BJ (cell line): ENCODE data around the gene NPAS2. TPM values are rescaled to one million over a fixed set of nuclear protein-coding genes. Genes with fewer than 3 reads are reported as not detected.

Experiments used
- CTCF ChIA-PET: fragments of 350-600 bp; formaldehyde crosslinking; extraction: SDS; loops from one replicate; lab custom pipeline; 2021; ENCODE audit warnings: antibody characterized with exemption, inconsistent platforms; lab: Yijun Ruan, JAX
- POLR2A ChIA-PET: fragments of 300-600 bp; sonication (Branson Sonifier 250); formaldehyde crosslinking; extraction: SDS; loops from one replicate; lab custom pipeline; 2021; ENCODE audit warnings: antibody characterized with exemption; lab: Charles Lee
- DNase-seq: peaks from one replicate; pipeline ENCODE4 v3.0.0-alpha.2; 2011; ENCODE audit warnings: low read depth
- H3K27me3 ChIP-seq: 2 replicates; pipeline ENCODE4 v1.6.0; 2011; ENCODE audit warnings: low read length; ENCODE audit not compliant: control insufficient read depth, insufficient read depth
- H3K36me3 ChIP-seq: 2 replicates; pipeline ENCODE4 v1.5.1; 2011; ENCODE audit warnings: low read length; ENCODE audit not compliant: control insufficient read depth, insufficient read depth
- H3K4me3 ChIP-seq: 2 replicates; pipeline ENCODE4 v1.5.1; 2011; ENCODE audit warnings: low read depth, mild to moderate bottlenecking, control low read depth, low read length
- polyA plus RNA-seq: library from polyadenylated mRNA; depleted of rRNA; stranded (reverse); fragments of >200 nt; gene quantifications from 2 replicates; pipeline ENCODE4 v1.2.3, GENCODE V29; 2011
- TF ChIP-seq, protein P1 (sequence below): IDR thresholded peaks from 2 replicates; pipeline ENCODE4 v1.5.1; 2011; ENCODE audit warnings: low read depth, mild to moderate bottlenecking, control low read depth, inconsistent platforms, low read length, moderate library complexity; ENCODE audit not compliant: insufficient read depth

The NPAS2 gene
- polyA plus RNA-seq, 1 experiment = 13.1 TPM

DNA sequence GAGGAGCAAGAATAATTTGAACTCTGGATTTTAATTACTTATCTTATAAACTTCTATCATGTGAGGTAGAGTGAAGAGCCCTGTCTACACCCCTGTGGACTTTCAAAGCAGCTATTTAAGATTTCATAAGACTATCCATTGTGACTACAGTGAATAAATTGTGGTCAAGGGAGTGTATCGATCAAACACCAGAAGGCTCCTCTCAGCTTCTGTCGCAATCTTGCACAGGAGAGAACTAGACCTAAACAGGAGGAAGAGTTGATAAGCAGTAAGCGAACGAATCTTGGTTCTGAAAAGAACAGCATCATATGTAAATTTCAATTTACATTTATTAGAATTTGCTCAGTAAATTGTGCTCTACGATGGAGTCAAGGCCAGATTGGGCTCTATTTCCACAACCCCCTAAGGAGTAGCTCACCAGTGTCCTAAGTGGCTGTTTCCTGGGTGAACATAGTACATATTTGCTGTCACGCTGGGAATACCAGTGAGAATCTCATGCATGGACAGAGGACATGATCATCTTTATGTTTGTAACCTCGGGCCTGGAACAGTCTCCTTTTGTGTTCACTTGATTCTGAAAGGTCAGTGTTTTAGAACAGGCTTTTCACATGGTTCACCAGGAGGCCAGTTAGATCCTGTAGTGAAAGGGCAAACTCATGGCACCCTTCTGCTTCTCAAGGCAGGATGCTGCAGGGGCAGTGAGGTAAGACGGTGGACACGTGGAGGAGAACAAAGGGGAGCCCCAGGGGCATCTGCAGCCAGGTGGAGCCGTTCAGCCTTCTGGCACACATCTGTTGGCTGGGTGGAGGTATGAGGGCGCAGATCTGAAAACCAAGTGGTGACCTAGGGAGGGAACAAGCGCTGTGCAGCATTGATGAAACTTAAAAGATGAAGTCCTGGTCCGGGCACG, 33.3 kb downstream of the NPAS2 start:
- Histone ChIP-seq H3K4me3 (no peak overlapping the region), H3K27me3 (no peaks in the 10 kb centered on the region), H3K36me3 (no peaks in the 10 kb centered on the region; the same call in 1 of the 2 replicates)
- POLR2A ChIA-PET = no interaction called here
- CTCF ChIA-PET = interaction anchor here (1.0 kb wide), 1 partner anchor 12 kb away, joined by 3 read pairs; no protein-coding TSS in a partner anchor
- TF ChIP-seq, protein P1, sequence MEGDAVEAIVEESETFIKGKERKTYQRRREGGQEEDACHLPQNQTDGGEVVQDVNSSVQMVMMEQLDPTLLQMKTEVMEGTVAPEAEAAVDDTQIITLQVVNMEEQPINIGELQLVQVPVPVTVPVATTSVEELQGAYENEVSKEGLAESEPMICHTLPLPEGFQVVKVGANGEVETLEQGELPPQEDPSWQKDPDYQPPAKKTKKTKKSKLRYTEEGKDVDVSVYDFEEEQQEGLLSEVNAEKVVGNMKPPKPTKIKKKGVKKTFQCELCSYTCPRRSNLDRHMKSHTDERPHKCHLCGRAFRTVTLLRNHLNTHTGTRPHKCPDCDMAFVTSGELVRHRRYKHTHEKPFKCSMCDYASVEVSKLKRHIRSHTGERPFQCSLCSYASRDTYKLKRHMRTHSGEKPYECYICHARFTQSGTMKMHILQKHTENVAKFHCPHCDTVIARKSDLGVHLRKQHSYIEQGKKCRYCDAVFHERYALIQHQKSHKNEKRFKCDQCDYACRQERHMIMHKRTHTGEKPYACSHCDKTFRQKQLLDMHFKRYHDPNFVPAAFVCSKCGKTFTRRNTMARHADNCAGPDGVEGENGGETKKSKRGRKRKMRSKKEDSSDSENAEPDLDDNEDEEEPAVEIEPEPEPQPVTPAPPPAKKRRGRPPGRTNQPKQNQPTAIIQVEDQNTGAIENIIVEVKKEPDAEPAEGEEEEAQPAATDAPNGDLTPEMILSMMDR = no peak
- DNase-seq = no peak

DNA sequence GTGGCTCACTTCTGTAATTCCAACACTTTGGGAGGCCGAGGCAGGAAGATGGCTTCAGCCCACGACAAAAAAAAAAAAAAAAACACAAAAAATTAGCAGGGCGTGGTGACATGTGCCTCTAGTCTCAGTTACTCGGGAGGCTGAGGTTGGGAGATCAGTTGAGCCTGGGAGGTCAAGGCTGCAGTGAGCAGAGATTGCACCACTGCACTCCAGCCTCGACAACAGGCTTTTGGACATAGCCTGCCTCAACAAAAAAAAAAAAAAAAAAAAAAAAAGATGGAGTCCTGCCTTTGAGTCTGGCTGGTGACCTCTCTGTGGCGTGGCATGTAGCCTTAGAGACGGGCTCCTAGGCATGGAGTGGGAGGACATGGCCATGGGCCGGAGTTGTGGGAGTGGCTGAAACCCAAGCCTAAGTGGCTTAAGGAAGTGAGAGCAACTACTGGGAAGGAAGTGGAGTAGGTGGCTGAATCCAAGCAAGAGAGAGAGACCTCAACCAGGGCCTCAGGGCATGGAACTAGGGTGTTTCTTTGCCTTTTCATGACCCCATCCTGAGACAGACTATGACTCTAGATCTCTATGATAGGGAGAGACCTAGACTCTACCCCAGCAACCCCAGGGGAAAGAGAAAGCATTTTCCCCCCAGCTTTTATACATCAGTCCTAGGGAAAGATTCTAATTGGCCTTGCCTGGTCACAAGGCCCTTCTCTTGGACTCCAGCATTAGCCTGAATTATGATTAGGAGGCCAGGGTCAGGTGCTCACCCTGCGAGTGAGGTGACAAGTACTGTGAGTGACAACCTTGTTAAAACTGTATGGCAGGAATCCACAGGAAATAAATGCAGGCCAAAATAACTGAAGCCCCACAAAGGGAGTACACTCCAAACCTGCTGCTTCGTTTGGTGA, 34.2 kb downstream of the NPAS2 start:
- TF ChIP-seq, protein P1 = no peak
- CTCF ChIA-PET = no interaction called here

DNA sequence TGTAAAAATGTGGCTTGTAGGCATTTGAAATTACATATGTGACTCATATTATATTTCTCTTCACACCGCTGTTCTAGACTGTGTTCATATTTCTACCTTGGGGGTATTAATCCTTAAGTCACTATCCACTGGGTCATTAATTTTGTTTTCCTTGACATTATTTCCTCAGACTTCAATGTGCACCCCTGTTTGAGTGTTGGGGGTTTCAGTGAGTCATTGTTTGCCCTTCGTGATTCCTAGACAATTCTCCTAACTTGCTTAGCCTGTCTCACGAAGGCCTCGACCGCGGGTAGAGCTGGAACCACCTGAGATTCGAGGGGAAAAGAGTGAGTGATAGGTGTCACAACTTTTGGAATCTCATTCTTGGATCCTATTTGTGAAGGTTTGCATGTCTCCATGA, 35.1 kb downstream of the NPAS2 start:
- H3K27me3 ChIP-seq = no peaks in the 10 kb centered on the region
- H3K36me3 ChIP-seq = no peaks in the 10 kb centered on the region; the same call in 1 of the 2 replicates
- CTCF ChIA-PET = interaction anchor here (1.1 kb wide), 1 partner anchor 23 kb away, joined by 4 read pairs; no protein-coding TSS in a partner anchor
- TF ChIP-seq, protein P1 = no peak
- no peak for DNase-seq
- POLR2A ChIA-PET = no interaction called here
- H3K4me3 ChIP-seq = no peak overlapping the region

More for the DNA sequence above, 34.2 kb downstream of the NPAS2 start:
- Histone ChIP-seq H3K4me3 (no peak overlapping the region), H3K36me3 (no peaks in the 10 kb centered on the region; the same call in 1 of the 2 replicates), H3K27me3 (no peaks in the 10 kb centered on the region)
- DNase-seq = no peak
- POLR2A ChIA-PET = no interaction called here

DNA sequence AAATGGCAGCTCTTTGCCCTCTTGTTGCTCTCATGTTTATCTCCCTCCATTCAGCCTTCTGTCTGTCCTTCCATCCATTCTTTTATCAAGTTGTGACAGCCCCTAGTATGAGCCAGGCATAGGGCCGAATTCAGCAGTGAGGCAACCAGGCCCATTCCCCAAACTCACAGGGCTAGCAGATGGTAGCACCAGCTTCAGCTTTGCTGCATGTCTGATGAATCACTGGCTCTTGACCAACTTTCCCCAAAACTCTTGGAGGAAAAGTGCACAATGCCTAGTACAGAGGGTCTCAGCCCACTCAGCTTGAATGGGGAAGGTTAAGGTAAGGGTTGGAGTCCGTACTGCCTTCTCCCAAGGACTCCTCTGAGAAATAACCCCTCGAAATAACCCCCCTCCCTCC, 35.7 kb downstream of the NPAS2 start:
- Histone ChIP-seq H3K27me3 (no peaks in the 10 kb centered on the region), H3K36me3 (no peaks in the 10 kb centered on the region), H3K4me3 (no peak overlapping the region)
- POLR2A ChIA-PET = no interaction called here
- TF ChIP-seq, protein P1 = no peak
- no peak for DNase-seq
- CTCF ChIA-PET = interaction anchor here (1.1 kb wide), 1 partner anchor 23 kb away, joined by 4 read pairs; no protein-coding TSS in a partner anchor
